Measurements from ENCODE around the gene IL36B.

Gene IL36B

DNA sequence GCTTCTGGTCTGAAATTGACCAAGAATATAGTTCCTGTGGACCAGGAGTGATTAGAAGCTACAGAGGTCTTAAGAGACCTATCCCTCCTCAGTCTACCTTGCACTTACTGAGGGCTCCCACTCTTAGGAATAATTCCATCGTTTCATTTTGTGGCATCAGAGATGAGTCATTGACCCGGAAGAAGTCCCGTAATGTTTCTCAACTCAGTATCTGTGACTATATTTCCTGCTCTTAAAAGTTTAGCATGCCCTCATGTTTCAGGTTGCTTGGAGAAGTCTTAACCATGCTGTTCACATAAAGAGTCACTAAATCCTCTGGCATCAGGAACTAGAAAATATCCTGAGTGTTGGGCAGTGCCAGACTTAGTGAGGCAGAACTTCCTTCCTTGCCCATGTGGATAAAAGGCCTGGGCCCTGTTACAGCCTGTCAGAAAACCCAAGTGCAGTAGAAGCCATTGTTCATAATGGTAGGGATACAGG, 47.6 kb downstream of the IL36B start, which contains the start of gene IL36A:
TSS of gene IL36A (plus strand) at position 430 of the 480 bp plus-strand sequence. CDS start 413 bp downstream, outside the sequence.
- DNase-seq, result no peak

DNA sequence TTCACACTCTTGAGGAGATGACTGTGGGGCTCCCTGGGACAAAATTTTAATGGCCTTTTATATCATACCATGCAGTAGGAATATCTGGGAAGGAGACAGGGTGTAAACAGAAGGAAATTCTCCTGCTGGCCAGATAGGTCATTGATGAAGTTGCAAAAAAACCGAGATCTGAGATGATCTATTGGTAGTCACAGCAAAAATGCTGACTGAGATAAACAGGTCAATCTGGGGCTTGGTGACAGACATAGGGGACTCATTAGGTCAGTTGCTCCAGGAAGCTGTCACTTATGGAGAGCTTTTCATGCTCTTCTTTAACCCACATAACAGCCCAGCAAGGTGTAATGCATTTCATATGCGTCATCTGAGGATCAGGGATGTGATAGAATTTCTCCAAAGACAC, 50.0 kb downstream of the IL36B start:
- no peak for DNase-seq

DNA sequence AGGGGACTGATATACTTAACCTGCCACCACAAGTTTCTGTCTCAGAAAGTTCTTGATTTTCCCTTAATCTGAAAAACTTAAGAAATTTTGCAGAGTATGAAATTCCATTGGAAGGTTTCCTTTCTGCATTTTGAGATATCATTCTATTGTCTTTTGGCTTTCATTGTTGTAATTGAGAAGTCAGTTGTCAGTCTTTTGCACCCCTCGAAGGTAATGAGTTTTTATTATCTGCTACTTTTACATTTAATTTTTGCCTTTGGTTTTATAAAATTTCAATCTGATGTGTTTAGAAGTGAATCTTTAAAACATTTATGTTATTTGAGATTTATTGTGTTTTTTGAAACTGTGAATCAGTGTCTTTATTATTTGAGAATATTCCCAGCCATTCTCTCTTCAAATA, 52.2 kb downstream of the IL36B start:
- no peak for DNase-seq

DNA sequence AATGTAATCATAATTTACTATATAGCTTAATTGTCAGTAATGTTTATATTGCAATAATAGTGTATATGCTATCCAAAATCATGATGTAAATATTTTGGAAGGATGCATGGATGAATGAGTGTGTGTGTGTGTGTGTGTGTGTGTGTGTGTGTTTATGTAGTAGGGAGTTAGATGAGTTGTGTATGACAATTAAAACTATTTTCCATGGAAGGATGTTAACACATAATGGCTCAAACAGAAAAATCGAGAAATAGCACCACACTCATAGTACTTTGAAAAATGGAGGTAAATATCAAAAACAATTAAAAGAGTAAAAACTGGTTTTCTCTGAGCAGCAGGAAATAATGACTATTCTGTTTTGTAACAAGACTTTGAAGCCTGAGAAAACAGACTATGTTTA, 55.5 kb downstream of the IL36B start:
- DNase-seq, result no peak

DNA sequence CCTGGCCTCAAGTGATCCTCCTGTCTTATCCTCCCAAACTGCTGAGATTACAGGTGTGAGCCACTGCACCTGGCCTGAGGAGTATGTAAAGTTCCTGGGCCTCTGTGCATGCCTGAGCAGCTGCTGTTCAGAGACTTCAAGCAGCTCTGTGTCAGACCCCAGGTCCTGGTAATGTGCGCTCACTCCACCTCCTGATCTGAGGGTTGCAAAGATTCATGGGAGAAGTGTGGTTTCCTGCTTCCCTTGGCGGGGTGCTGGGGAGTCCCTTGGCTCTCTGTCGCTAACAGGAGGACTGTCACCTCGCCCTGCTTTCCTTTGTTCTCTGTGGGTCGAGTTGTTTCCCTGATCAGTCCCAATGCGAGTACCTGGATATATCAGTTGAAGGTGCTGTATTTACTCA, 56.0 kb downstream of the IL36B start:
- DNase-seq, result no peak

DNA sequence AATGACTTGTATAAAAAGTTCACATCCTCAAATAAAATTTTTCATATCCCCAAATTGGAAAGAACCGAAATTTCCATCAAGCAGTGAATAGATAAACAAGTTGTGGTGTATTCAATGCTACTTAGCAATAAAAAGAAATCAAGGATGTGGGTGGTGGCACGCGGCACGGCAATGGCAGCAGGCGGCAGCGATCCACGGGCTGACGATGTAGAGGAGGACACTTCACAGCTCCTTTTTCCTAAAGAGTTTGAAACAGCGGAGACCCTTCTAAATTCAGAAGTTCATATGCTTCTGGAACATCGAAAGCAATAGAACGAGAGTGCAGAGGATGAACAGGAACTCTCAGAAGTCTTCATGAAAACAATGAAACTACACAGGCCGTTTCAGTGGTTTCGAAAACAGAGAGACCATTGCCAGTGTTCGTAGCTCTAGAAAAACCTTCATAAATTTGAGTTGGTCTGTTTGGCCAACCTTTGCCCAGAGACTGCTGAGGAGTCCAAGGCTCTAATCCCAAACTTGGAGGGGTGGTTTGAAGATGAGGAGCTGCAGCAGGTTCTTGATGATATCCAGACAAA, 57.2 kb downstream of the IL36B start:
- DNase-seq, result no peak

DNA sequence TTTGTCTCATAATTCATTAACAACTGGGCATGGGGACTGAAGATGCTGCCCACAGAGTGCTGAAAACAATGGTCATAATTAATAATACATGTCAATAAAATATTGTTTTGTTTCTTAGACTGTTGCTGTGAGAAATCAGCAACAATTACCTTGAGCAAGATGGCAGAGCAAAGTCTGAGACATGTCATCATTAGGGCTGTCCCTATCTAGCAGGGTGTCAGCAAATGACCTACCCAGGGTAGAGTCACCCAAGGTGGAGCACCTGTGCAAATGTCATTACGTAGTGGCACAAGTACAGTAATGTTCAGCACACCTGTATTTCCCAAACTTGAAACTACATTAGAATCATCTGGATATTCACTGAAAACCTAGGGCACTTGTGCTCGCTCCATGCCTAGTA, 58.0 kb downstream of the IL36B start:
- DNase-seq, result no peak

DNA sequence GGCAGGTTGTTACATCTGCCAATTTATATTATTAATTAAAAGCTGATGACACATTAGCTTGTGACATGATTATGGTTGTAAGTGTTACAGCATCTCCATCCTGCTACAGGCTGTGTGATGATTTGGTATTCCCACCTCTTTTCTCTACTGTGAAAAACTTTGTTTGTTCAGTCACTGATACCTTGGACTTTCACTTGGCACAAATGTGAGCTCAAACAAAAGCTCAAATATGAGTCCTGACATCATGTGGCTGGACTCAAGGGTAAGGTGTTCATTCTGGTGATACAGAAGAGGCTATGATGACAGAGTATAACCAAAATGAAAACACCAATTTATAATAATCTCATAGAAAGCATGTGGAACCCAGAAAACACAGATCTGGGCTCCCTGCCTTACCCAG, 58.8 kb downstream of the IL36B start:
- DNase-seq, result no peak

DNA sequence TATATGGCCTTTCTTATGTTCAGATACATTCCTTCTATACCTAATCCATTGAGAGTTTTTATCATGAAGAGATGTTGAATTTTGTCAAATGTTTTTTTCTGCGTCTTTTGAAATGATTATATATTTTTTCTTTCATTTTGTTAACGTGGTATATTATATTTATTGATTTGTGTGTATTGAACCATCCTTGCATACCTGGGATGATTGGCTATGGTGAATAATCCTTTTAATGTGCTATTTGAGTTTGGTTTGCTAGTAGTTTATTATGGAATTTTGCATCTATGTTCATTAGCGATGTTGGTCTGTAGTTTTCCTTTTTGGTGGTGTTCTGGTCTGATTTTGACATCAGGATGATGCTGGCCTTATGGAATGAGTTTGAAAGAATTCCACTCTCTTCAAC, 63.1 kb downstream of the IL36B start:
- no peak for DNase-seq

DNA sequence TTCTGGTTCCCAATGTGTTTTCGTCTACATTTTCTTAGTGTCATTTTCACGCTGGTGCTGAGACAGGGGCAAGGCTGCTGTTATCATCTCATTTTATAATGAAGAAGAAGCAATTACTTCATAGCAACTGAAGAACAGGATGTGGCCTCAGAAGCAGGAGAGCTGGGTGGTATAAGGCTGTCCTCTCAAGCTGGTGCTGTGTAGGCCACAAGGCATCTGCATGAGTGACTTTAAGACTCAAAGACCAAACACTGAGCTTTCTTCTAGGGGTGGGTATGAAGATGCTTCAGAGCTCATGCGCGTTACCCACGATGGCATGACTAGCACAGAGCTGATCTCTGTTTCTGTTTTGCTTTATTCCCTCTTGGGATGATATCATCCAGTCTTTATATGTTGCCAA, 67.6 kb downstream of the IL36B start:
- no peak for DNase-seq

DNA sequence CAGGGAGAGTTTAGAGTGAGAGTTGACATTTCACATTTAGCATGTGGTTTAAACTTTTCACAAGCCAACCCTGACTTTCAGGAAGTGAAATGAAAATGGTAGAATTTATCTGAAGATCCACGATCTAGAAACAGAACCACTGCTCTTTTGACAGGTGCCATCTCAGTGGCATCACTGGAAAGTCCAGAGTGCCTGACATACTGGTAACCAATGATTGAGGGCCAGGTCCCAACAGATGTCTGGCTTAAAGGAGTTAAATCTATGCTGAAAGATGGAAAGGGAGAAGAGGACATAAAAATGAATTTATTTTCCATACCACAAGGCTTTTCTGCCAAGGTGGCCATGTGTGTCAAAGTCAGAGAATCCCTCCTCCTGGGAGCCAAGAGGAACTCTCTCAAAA, 72.1 kb downstream of the IL36B start:
- DNase-seq, result no peak

DNA sequence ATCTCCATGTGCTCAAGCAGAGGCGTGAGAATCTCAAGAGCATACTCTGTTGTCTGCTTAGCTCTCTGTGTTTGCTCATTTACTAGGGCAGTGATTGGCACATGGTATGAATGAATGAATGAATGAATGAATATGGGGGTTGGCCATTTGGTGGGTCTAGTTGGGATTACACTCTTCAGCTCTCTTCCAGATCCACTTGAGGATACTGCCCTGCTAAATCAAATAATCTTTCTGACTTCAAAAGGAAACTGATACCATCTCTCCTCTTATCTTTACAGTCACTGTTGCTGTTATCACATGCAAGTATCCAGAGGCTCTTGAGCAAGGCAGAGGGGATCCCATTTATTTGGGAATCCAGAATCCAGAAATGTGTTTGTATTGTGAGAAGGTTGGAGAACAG, 72.9 kb downstream of the IL36B start:
- no peak for DNase-seq

DNA sequence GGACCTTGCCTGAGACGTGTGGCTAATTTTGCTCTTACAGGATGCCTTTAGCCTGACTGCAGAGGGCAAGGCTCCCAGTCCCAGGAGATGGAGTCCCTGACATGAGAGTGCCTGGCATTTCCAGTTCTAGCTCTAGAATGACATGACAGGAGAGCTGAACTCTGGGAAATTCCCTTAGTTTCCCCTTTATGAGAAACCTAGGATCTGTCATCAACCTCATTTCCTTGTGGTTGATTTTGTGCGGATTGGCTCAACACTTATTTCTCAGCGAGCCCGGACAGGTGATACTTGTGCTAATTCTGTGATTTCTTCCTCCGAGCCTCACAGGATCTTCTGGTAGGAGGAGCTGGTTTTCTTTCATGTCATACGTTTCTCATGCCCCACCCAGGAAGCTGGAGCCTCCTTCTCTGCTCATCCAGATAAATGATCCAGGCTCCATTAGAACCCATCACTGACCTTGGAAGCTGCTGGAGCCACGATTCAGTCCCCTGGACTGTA, 75.1 kb downstream of the IL36B start, which contains the start of gene IL36G:
TSS of gene IL36G (plus strand) at position 448 of the 498 bp plus-strand sequence. CDS start 633 bp downstream, outside the sequence.
- DNase-seq, result no peak
